ENCODE data around the gene VIPR1. TPM values are rescaled to one million over a fixed set of nuclear protein-coding genes. Genes with fewer than 3 reads are reported as not detected.
"Not testable (repeated sequence)": the region's sequence is repeated elsewhere in the genome, so short reads cannot be mapped to it uniquely, and the experiment has no call there.

Gene VIPR1
- total RNA-seq, 1 donor from 2014 or later: 27.0 TPM

DNA sequence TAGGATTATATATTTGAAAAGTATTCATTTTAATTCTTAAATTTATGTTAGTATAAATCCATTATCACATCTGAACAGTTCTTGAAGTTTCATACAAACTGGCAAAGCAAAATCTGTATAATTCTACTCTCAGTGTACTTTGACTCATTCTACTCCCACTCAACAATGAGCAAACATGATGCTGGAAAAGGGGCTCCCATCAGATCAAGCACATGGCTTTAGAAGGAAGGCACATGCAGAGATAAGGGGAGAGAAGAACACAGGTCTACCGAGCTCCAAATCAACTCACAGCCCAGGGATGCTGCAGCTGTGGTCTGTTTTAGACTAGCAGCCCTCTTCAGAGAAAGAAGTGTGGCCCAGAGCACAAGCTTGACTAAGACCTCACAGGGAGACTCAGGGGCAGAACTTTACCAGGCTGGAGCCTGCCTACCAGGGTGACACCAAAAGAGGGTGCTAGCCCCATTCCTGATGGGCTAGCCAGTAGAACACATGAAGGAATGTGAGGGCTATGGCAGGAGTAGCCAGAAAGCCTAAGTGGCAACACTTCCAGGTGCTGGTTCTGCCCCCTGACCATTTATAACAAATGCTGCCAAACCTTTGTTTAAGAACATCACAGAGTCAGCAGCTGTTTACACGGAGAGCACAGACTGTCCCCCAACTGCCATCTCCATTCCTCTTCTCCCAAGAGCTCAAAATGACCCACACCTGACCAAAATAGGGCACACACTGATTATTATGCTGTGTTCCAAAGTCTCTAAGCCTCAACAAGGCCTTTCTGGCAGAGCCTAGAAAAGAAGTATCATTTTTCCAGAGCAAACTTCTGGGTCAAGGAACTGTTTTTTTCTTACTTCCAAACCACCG is 59.8 kb downstream of the VIPR1 start:
- peak; percentile 47 for ATAC-seq
- no peak for DNase-seq (ENCODE audit: low spot score)

DNA sequence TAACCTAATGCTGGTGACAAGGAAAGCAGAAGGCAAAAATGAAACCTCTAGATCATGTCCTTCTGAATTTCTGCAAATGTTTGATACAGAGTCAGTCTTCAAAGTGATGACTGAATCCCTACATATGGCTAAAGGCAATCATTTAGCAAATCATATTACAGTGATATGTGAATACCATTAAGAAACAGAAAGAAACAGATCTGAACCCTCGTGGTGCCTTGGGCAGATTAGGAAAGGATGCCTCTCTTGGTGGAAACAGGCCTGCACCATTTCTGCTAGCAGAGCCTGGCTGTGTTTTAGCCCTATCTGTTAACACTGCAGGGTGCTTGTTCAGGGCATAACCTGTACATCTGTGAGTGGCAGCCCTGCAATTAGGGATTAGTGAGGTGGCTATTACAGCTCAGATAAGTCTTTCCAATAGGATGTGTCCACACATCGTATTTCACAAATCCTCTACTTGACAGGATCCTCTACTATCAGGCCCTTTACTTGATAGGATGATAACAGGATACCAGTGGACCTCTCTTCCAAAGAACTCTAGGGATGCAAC is 67.2 kb downstream of the VIPR1 start:
- ATAC-seq (no peak), DNase-seq (ENCODE audit: low spot score) (no peak)

DNA sequence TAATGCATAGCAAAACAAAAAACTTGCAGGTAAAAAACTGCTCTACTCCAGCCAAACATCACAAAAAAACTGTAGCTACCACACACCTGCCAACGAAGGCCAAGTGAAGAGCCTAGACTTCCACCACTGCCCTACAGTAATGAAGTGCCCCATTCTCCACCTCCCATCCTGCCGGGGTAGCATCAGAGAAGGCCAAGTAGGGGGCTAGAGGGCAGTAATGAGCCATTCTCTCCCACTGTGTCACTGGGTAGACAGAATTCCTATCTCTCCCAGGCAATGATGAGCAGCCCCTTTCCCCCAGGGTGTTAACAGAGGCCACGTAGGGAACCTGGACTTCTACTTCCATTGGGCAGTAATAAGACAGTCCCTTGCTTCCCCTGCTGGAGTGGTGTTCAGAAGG is 69.8 kb downstream of the VIPR1 start:
- ATAC-seq: peak; percentile 96
- DNase-seq (ENCODE audit: low spot score): no peak

DNA sequence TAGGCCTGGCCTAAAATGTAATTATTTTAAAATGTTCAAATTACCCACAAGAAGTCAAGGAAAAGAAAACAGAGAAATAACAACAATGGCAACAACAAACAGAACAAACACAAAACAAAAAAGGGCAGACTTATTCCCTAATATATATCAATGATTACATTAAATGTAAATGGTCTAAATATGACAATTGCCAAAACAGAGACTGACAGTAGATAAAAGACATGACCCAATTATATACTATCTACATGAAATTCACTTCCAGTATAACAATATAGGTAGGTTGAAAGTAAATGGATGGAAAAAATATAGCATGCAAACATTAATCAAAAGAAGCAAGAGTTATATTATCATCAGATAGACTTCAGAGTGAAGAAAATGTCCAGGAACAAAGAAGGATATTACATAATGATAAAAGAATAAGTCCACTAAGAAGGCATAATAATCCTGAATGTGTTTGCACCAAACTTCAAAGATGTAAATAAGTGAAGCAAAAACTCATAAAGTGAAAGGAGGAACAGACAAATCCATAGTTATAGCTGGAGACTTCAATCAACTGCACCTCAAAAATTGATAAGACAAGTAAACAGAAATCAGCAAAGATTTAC is 72.8 kb downstream of the VIPR1 start:
- no peak for ATAC-seq

GRCh38 chr3:42578054-42578453 is 75.6 kb downstream of the VIPR1 start:
- ATAC-seq (no peak), DNase-seq (ENCODE audit: low spot score) (no peak)

More for the DNA sequence above, 72.8 kb downstream of the VIPR1 start:
- no peak for DNase-seq (ENCODE audit: low spot score)

GRCh38 chr3:42579346-42579745 is 76.9 kb downstream of the VIPR1 start:
- DNase-seq (ENCODE audit: low spot score); ATAC-seq: not testable (repeated sequence)

DNA sequence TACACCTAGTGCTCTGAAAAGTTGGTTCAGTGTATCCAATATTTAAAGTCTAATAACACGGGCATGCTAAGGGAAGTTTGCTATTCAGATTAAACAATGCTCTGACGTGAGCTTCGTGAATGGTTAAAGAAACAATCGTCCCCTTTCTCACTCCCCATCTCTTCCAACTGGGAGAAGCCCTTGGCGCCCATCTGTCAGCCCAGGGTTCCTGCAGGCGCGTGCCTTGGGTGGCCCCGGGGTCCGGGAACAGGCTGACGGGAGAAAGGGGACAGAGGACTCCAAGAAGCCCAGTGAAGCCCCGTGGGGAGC is 78.9 kb downstream of the VIPR1 start:
- DNase-seq (ENCODE audit: low spot score) (no peak), ATAC-seq (no peak)

- ATAC-seq: peak; percentile 96
- peak; percentile 96 for DNase-seq (ENCODE audit: low spot score)
Observed at GRCh38 chr3:42581709-42582473, 79.4 kb downstream of the VIPR1 start, which contains the start of gene SEC22C. SEC22C (minus strand) TSS chr3:42581967; CDS start chr3:42569046, 12,921 bp downstream.

GRCh38 chr3:42582474-42583070 is 80.1 kb downstream of the VIPR1 start:
- ATAC-seq (no peak), DNase-seq (ENCODE audit: low spot score) (no peak)

Other genes starting within 250 kb of the VIPR1 start
- not detected for gene CCK, start 236.5 kb upstream of the VIPR1 start, total RNA-seq
- gene LYZL4, start 92.0 kb upstream of the VIPR1 start, total RNA-seq: not detected
- 14.2 TPM for gene SEC22C, start 79.3 kb downstream of the VIPR1 start, total RNA-seq
- gene SS18L2, start 88.2 kb downstream of the VIPR1 start, total RNA-seq: 14.4 TPM
- 29.2 TPM for gene NKTR, start 98.0 kb downstream of the VIPR1 start, total RNA-seq
- 5.0 TPM for gene ZBTB47, start 151.1 kb downstream of the VIPR1 start, total RNA-seq
- gene KLHL40, start 182.9 kb downstream of the VIPR1 start, total RNA-seq: not detected
- 0.40 TPM for gene HHATL, start 200.2 kb downstream of the VIPR1 start, total RNA-seq

All from left lobe of liver (tissue), 2 donors.